ENCODE results near the gene RNF115. TPM values are rescaled to one million over a fixed set of nuclear protein-coding genes. Genes with fewer than 3 reads are reported as not detected.
"Not testable (repeated sequence)": the region's sequence is repeated elsewhere in the genome, so short reads cannot be mapped to it uniquely, and the experiment has no call there.

The RNF115 gene
- total and polyA plus RNA-seq, 4 donors = 3.2 to 10.0 (median 7.6) TPM

- H3K9ac ChIP-seq (ENCODE audit: low read depth in 1 of 2, low read length in 2 of 2) = no peak overlapping the region
- peaks cover 0 to 17% (median 7%) of the 10 kb centered on the region in 4 donors for H3K36me3 ChIP-seq (ENCODE audit: control insufficient read depth in 4 of 4, insufficient read depth in 3 of 4, low read depth in 1 of 4, low read length in 3 of 4)
- 93% methylated on average over 1 of the region's 1 CpG for WGBS
- no peaks in the 10 kb centered on the region for H3K9me3 ChIP-seq (ENCODE audit: control insufficient read depth in 4 of 4, low read length in 3 of 4)
- no peaks in the 10 kb centered on the region for H3K27me3 ChIP-seq (ENCODE audit: control insufficient read depth in 4 of 4, insufficient read depth in 4 of 4, low read length in 3 of 4)
- H3K4me3 ChIP-seq (ENCODE audit: low read depth in 1 of 3, low read length in 3 of 3) = no peak overlapping the region
- TF ChIP-seq FOXA2 (IDR thresholded peaks at IDR 0.05) (no peak), JUND (IDR thresholded peaks at IDR 0.05) (no peak), YY1 (IDR thresholded peaks at IDR 0.05) (no peak), ZBTB33 (IDR thresholded peaks at IDR 0.05) (no peak), NR2F2 (IDR thresholded peaks at IDR 0.05) (no peak), GABPA (IDR thresholded peaks at IDR 0.05 in 1 of 2, conservative IDR thresholded peaks at IDR 0.05 in 1 of 2) (no peak), MAX (IDR thresholded peaks at IDR 0.05) (no peak), TAF1 (conservative IDR thresholded peaks at IDR 0.05) (no peak)
- H3K4me1 ChIP-seq (ENCODE audit: control insufficient read depth in 4 of 4, insufficient read depth in 4 of 4, low read length in 3 of 4) = no peaks in the 10 kb centered on the region
- no peak for DNase-seq (ENCODE audit: low spot score)
- H3K27ac ChIP-seq (ENCODE audit: low read depth in 1 of 2, low read length in 2 of 2) = no peak overlapping the region
Observed at GRCh38 chr1:145773423-145773822, 50.5 kb downstream of the RNF115 start.

DNA sequence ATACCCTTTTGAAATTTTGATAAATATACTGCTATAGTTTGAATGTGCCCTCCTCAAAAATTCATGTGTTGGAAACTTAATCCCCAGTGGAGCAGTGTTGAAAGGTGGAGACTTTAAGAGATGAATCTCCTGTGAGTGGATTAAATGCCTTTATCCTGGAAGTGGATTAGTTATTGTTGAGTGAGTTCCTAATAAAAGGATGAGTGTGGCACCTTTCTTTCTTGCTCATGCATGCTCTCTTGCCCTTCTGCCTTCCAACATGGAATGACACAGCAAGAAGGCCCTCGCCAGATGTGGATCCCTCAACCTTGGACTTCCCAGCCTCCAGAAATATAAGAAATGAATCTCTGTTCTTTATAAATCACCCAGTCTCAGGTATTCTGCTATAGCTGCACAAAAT, 52.8 kb downstream of the RNF115 start:
- Histone ChIP-seq H3K36me3 (ENCODE audit: control insufficient read depth in 4 of 4, insufficient read depth in 3 of 4, low read depth in 1 of 4, low read length in 3 of 4) (peaks cover 1 to 17% (median 7%) of the 10 kb centered on the region in 4 donors), H3K9me3 (ENCODE audit: control insufficient read depth in 4 of 4, low read length in 3 of 4) (no peaks in the 10 kb centered on the region), H3K27me3 (ENCODE audit: control insufficient read depth in 4 of 4, insufficient read depth in 4 of 4, low read length in 3 of 4) (no peaks in the 10 kb centered on the region), H3K9ac (ENCODE audit: low read depth in 1 of 2, low read length in 2 of 2) (no peak overlapping the region), H3K27ac (ENCODE audit: low read depth in 1 of 2, low read length in 2 of 2) (no peak overlapping the region), H3K4me3 (ENCODE audit: low read depth in 1 of 3, low read length in 3 of 3) (no peak overlapping the region), H3K4me1 (ENCODE audit: control insufficient read depth in 4 of 4, insufficient read depth in 4 of 4, low read length in 3 of 4) (no peaks in the 10 kb centered on the region)
- DNase-seq (ENCODE audit: low spot score) = no peak
- 100% methylated on average over 1 of the region's 1 CpG for WGBS
- no peak for TF ChIP-seq MAX (IDR thresholded peaks at IDR 0.05)
- TF ChIP-seq ATF3 (IDR thresholded peaks at IDR 0.05) = no peak
- no peak for TF ChIP-seq ZBTB33 (IDR thresholded peaks at IDR 0.05)
- TF ChIP-seq EGR1 (IDR thresholded peaks at IDR 0.05; ENCODE audit: low read depth in 2 of 2) = no peak
- no peak for TF ChIP-seq RAD21 (IDR thresholded peaks at IDR 0.05)

DNA sequence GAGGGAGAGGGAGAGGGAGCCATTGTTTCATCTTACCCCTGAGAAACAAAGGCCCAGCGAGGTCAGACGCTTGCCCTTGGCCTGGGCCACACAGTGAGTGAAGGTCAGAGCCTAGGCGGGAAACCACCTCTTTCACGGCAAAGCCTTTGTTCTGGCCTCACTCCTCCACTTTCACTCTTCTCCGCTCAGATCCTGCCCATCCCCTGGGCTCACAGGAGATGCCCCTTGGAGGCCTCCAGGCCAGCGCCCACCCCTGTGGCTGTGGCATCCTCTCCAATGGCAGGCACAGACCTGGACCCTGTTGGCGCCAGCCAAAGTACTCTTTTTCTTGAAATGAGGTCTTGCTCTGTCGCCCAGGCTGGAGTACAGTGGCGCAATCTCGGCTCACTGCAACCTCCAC, 55.9 kb downstream of the RNF115 start:
- 98% methylated on average over 10 of the region's 10 CpGs for WGBS

DNA sequence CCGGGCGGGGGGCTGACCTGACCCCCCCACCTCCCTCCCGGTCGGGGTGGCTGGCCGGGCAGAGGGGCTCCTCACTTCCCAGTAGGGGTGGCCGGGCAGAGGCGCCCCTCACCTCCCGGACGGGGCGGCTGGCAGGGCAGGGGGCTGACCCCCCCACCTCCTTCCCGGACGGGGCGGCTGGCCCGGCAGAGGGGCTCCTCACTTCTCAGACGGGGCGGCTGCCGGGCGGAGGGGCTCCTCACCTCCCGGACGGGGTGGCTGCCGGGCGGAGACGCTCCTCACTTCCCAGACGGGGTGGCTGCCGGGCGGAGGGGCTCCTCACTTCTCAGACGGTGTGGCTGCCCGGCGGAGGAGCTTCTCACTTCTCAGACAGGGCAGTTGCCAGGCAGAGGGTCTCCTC, 57.0 kb downstream of the RNF115 start:
- not testable (repeated sequence) for H3K9me3 ChIP-seq (ENCODE audit: control insufficient read depth in 4 of 4, low read length in 3 of 4); DNase-seq (ENCODE audit: low spot score); H3K27me3 ChIP-seq (ENCODE audit: control insufficient read depth in 4 of 4, insufficient read depth in 4 of 4, low read length in 3 of 4); H3K9ac ChIP-seq (ENCODE audit: low read depth in 1 of 2, low read length in 2 of 2); H3K4me3 ChIP-seq (ENCODE audit: low read depth in 1 of 3, low read length in 3 of 3); H3K4me1 ChIP-seq (ENCODE audit: control insufficient read depth in 4 of 4, insufficient read depth in 4 of 4, low read length in 3 of 4); H3K27ac ChIP-seq (ENCODE audit: low read depth in 1 of 2, low read length in 2 of 2)
- 97% methylated on average over 29 of the region's 29 CpGs for WGBS
- H3K36me3 ChIP-seq (ENCODE audit: control insufficient read depth in 4 of 4, insufficient read depth in 3 of 4, low read depth in 1 of 4, low read length in 3 of 4) = peaks cover 1 to 17% (median 7%) of the 10 kb centered on the region in 4 donors

More for the DNA sequence above, 55.9 kb downstream of the RNF115 start:
- H3K4me3 ChIP-seq (ENCODE audit: low read depth in 1 of 3, low read length in 3 of 3); DNase-seq (ENCODE audit: low spot score); H3K9me3 ChIP-seq (ENCODE audit: control insufficient read depth in 4 of 4, low read length in 3 of 4); H3K27ac ChIP-seq (ENCODE audit: low read depth in 1 of 2, low read length in 2 of 2); H3K9ac ChIP-seq (ENCODE audit: low read depth in 1 of 2, low read length in 2 of 2); H3K4me1 ChIP-seq (ENCODE audit: control insufficient read depth in 4 of 4, insufficient read depth in 4 of 4, low read length in 3 of 4); H3K27me3 ChIP-seq (ENCODE audit: control insufficient read depth in 4 of 4, insufficient read depth in 4 of 4, low read length in 3 of 4): not testable (repeated sequence)
- H3K36me3 ChIP-seq (ENCODE audit: control insufficient read depth in 4 of 4, insufficient read depth in 3 of 4, low read depth in 1 of 4, low read length in 3 of 4) = peaks cover 1 to 17% (median 7%) of the 10 kb centered on the region in 4 donors
